A549 (cell line): ENCODE measurements around the gene ZNF423. TPM values are rescaled to one million over a fixed set of nuclear protein-coding genes. Genes with fewer than 3 reads are reported as not detected.

Experiments
- ATAC-seq, 2 experiments: fragments of 200-7000 bp in 1 of 2; fragments of >200 bp in 1 of 2; cut with Nextera tagmentation in 1 of 2; cut with Tn5 transposase in 1 of 2; 3 replicates each; pipeline versions ENCODE4 v1.8.0 to v1.9.1; 2018 to 2020; ENCODE audit warnings: mild to moderate bottlenecking in 1 of 2, moderate library complexity in 1 of 2
- CTCF ChIA-PET: fragments of 300-600 bp; sonication (Branson Sonifier 250); formaldehyde crosslinking; extraction: SDS; loops from one replicate; lab custom pipeline; 2021; ENCODE audit warnings: antibody characterized with exemption, inconsistent platforms; lab: Yijun Ruan, JAX
- POLR2A ChIA-PET: fragments of 350-600 bp; formaldehyde crosslinking; extraction: SDS; loops from one replicate; lab custom pipeline; 2021; ENCODE audit warnings: antibody characterized with exemption, inconsistent platforms; lab: Yijun Ruan, JAX
- DNase-seq, 2 experiments: peaks; one replicate each; pipeline versions ENCODE4 v3.0.0 to v3.0.0-alpha.2; 2011 to 2016; ENCODE audit warnings: low read depth in 1 of 2, low spot score in 1 of 2
- FAIRE-seq: peaks from 2 replicates; lab custom pipeline; 2011; peaks lifted over from hg19 to GRCh38; lab: Jason Lieb, UNC
- H3K27ac ChIP-seq, 2 experiments: fragments of >200 bp; sonication (Bioruptor Twin); formaldehyde crosslinking; 3 replicates each; pipeline ENCODE4 v1.5.1; 2016 to 2017
- H3K4me1 ChIP-seq: fragments of >200 bp; sonication (Bioruptor Twin); formaldehyde crosslinking; 3 replicates; pipeline ENCODE4 v1.6.1; 2016
- H3K4me2 ChIP-seq: fragments of >200 bp; sonication (Bioruptor Twin); formaldehyde crosslinking; 3 replicates; pipeline ENCODE4 v1.6.1; 2016
- H3K4me3 ChIP-seq: fragments of >200 bp; sonication (Bioruptor Twin); formaldehyde crosslinking; 3 replicates; pipeline ENCODE4 v1.5.1; 2016
- H3K9me3 ChIP-seq: fragments of >200 bp; sonication (Bioruptor Twin); formaldehyde crosslinking; 3 replicates; pipeline ENCODE4 v1.6.1; 2016
- BCL3 ChIP-seq: fragments of >200 bp; sonication (Bioruptor Twin); formaldehyde crosslinking; IDR thresholded peaks from 3 replicates; pipeline ENCODE4 v1.6.1; 2016
- BHLHE40 ChIP-seq: IDR thresholded peaks from 2 replicates; pipeline ENCODE4 v1.6.1; 2012; ENCODE audit warnings: low read depth, low read length, inconsistent platforms
- CBX2 ChIP-seq: fragments of 200-600 bp; sonication (generic); IDR thresholded peaks from 2 replicates; pipeline ENCODE4 v1.6.1; 2016; ENCODE audit warnings: low read depth, mild to moderate bottlenecking, borderline replicate concordance
- CHD2 ChIP-seq: fragments of 150-350 bp; IDR thresholded peaks from 2 replicates; pipeline ENCODE4 v1.6.1; 2014; ENCODE audit warnings: low read length; ENCODE audit not compliant: partially characterized antibody
- CHD4 ChIP-seq: fragments of 200-600 bp; sonication (generic); IDR thresholded peaks from 2 replicates; pipeline ENCODE4 v1.6.1; 2016; ENCODE audit warnings: antibody characterized with exemption, mild to moderate bottlenecking, borderline replicate concordance
- CTCF ChIP-seq: fragments of >200 bp; sonication (Bioruptor Twin); formaldehyde crosslinking; IDR thresholded peaks from 3 replicates; pipeline ENCODE4 v1.5.1; 2016
- E2F6 ChIP-seq: IDR thresholded peaks from 2 replicates; pipeline ENCODE4 v1.6.1; 2012; ENCODE audit warnings: low read depth, borderline replicate concordance
- EHF ChIP-seq: fragments of 250-450 bp; sonication (Bioruptor Pico); IDR thresholded peaks from 2 replicates; pipeline ENCODE4 v1.5.0; 2020; ENCODE audit warnings: mild to moderate bottlenecking
- ELK1 ChIP-seq: fragments of 150-350 bp; IDR thresholded peaks from 2 replicates; pipeline ENCODE4 v1.6.1; 2014; ENCODE audit warnings: low read depth, mild to moderate bottlenecking, low read length
- ESRRA ChIP-seq: fragments of 150-350 bp; IDR thresholded peaks from 2 replicates; pipeline ENCODE4 v1.6.1; 2014; ENCODE audit warnings: mild to moderate bottlenecking, low read length, borderline replicate concordance
- FOSL2 ChIP-seq, 2 experiments: fragments of 450-650 bp in 1 of 2; fragments of >200 bp in 1 of 2; sonication (Bioruptor Twin) in 1 of 2; formaldehyde crosslinking; IDR thresholded peaks; 2 replicates each; pipeline versions ENCODE4 v1.5.0 to v1.6.1; 2016 to 2020; ENCODE audit warnings: mild to moderate bottlenecking in 1 of 2, moderate library complexity in 1 of 2
- FOXS1 ChIP-seq: fragments of 250-450 bp; sonication (Bioruptor Pico); IDR thresholded peaks from 2 replicates; pipeline ENCODE4 v1.5.0; 2020; ENCODE audit warnings: mild to moderate bottlenecking, moderate library complexity
- HDAC2 ChIP-seq: fragments of 200-600 bp; sonication (generic); IDR thresholded peaks from 2 replicates; pipeline ENCODE4 v1.6.1; 2016
- HOXA7 ChIP-seq: fragments of 250-450 bp; sonication (Bioruptor Pico); IDR thresholded peaks from 2 replicates; pipeline ENCODE4 v1.5.0; 2020; ENCODE audit warnings: mild to moderate bottlenecking, moderate library complexity
- HOXB13 ChIP-seq: fragments of 250-450 bp; sonication (Bioruptor Pico); IDR thresholded peaks from 2 replicates; pipeline ENCODE4 v1.5.0; 2020; ENCODE audit warnings: low read depth, mild to moderate bottlenecking, moderate library complexity
- HOXB5 ChIP-seq: fragments of 250-450 bp; sonication (Bioruptor Pico); IDR thresholded peaks from 2 replicates; pipeline ENCODE4 v1.5.0; 2020; ENCODE audit warnings: mild to moderate bottlenecking, moderate library complexity
- KDM1A ChIP-seq: fragments of 200-600 bp; sonication (generic); IDR thresholded peaks from 2 replicates; pipeline ENCODE4 v1.6.1; 2016; ENCODE audit warnings: low read depth, mild to moderate bottlenecking
- MAFK ChIP-seq: fragments of 450-650 bp; IDR thresholded peaks from 2 replicates; pipeline ENCODE4 v1.6.1; 2014; ENCODE audit not compliant: partially characterized antibody
- MYC ChIP-seq: IDR thresholded peaks from 2 replicates; pipeline ENCODE4 v1.6.1; 2012; ENCODE audit warnings: mild to moderate bottlenecking, inconsistent platforms, low read length, improper control_type of control experiment, borderline replicate concordance
- POLR2AphosphoS2 ChIP-seq: conservative IDR thresholded peaks from 2 replicates; pipeline ENCODE4 v1.6.1; 2012; ENCODE audit warnings: low read length, improper control_type of control experiment, inconsistent platforms
- RAD21 ChIP-seq, 2 experiments: fragments of >200 bp in 1 of 2; sonication (Bioruptor Twin) in 1 of 2; formaldehyde crosslinking in 1 of 2; IDR thresholded peaks in 1 of 2; conservative IDR thresholded peaks in 1 of 2; 2 replicates in 1 of 2; 3 replicates in 1 of 2; pipeline ENCODE4 v1.6.1; 2012 to 2018; ENCODE audit warnings: inconsistent platforms in 1 of 2
- RCOR1 ChIP-seq: fragments of 150-350 bp; IDR thresholded peaks from 2 replicates; pipeline ENCODE4 v1.6.1; 2014; ENCODE audit warnings: antibody characterized with exemption, low read length, low read depth
- RNF2 ChIP-seq: fragments of 200-600 bp; sonication (generic); IDR thresholded peaks from 2 replicates; pipeline ENCODE4 v1.6.1; 2016; ENCODE audit warnings: low read depth, mild to moderate bottlenecking, antibody characterized with exemption, moderate library complexity, borderline replicate concordance
- TP53 ChIP-seq: fragments of 250-450 bp; sonication (Bioruptor Pico); IDR thresholded peaks from 2 replicates; pipeline ENCODE4 v1.5.0; 2021; ENCODE audit warnings: mild to moderate bottlenecking, moderate library complexity
- ZSCAN20 ChIP-seq: fragments of 250-450 bp; sonication (Bioruptor Pico); IDR thresholded peaks from 2 replicates; pipeline ENCODE4 v1.8.0; 2022; ENCODE audit warnings: mild to moderate bottlenecking, moderate library complexity
- WGBS: methylation state at CpG from one replicate; pipeline ENCODE4 v1.1.6; 2017; ENCODE audit errors: missing lambda C conversion rate; 5-methylcytosine and 5-hydroxymethylcytosine counted together
- polyA plus RNA-seq, 4 experiments: library from polyadenylated mRNA; depleted of rRNA in 3 of 4; stranded (reverse); fragments of >200 nt; fragmentation: RNase III in 1 of 4; extraction: RNeasy Plus Mini Kit Qiagen cat#74134 plus additional on column Dnase treatment in 1 of 4; gene quantifications; 2 replicates in 3 of 4; 3 replicates in 1 of 4; pipeline ENCODE4 v1.2.3, GENCODE V29; 2011 to 2017

The ZNF423 gene
- polyA plus RNA-seq, 2 of the 4 experiments (the other 2 are of a cell fraction), result 0.04 to 0.10 TPM

GRCh38 chr16:49698453-49698815, 157.5 kb downstream of the ZNF423 start:
- no peak overlapping the region for H3K4me2 ChIP-seq
- no peak for TF ChIP-seq ZSCAN20
- no peak for TF ChIP-seq KDM1A
- TF ChIP-seq, all 56 proteins: peak for 0
- Histone ChIP-seq H3K9me3 (no peaks in the 10 kb centered on the region), H3K4me1 (no peaks in the 10 kb centered on the region), H3K27ac (no peak overlapping the region), H3K4me3 (no peak overlapping the region)
- DNase-seq (no peak), ATAC-seq (no peak), FAIRE-seq (no peak)
- CTCF ChIA-PET, result no interaction called here
- POLR2A ChIA-PET, result no interaction called here
- WGBS, result 69% methylated on average over 26 of the region's 26 CpGs

GRCh38 chr16:49697631-49698452, 158.1 kb downstream of the ZNF423 start:
- no peak for TF ChIP-seq TP53 (CRISPR knock-in tag)
- no peak for TF ChIP-seq ELK1
- TF ChIP-seq MAFK, result no peak
- no peak for TF ChIP-seq RCOR1
- no peak for TF ChIP-seq EHF (CRISPR knock-in tag)
- no peak for TF ChIP-seq E2F6
- TF ChIP-seq BCL3, result no peak
- no peak for TF ChIP-seq FOXS1
- no peak for TF ChIP-seq HOXB13 (CRISPR knock-in tag)
- TF ChIP-seq FOSL2 (IDR thresholded peaks at IDR 0.05), result no peak
- TF ChIP-seq FOSL2 (CRISPR knock-in tag; IDR thresholded peaks at IDR 0.05), result no peak
- TF ChIP-seq, all 56 proteins: peak for 0
- ATAC-seq, result no peak
- no peak for FAIRE-seq
- ChIA-PET CTCF (no interaction called here), POLR2A (no interaction called here)
- no peak for DNase-seq
- no peak overlapping the region for H3K4me2 ChIP-seq
- H3K4me1 ChIP-seq, result no peaks in the 10 kb centered on the region
- WGBS, result 57% methylated on average over 28 of the region's 28 CpGs
- H3K9me3 ChIP-seq, result no peaks in the 10 kb centered on the region
- H3K27ac ChIP-seq, result no peak overlapping the region
- no peak overlapping the region for H3K4me3 ChIP-seq

GRCh38 chr16:49696414-49697101, 159.4 kb downstream of the ZNF423 start:
- DNase-seq, result no peak
- H3K27ac ChIP-seq, result no peak overlapping the region
- ChIA-PET POLR2A (no interaction called here), CTCF (no interaction called here)
- WGBS, result 59% methylated on average over 11 of the region's 14 CpGs
- H3K4me2 ChIP-seq, result no peak overlapping the region
- no peak overlapping the region for H3K4me3 ChIP-seq
- H3K4me1 ChIP-seq, result no peaks in the 10 kb centered on the region
- no peak for ATAC-seq
- H3K9me3 ChIP-seq, result no peaks in the 10 kb centered on the region
- no peak for FAIRE-seq
- TF ChIP-seq RAD21 (conservative IDR thresholded peaks at IDR 0.05 in 1 of 2, IDR thresholded peaks at IDR 0.05 in 1 of 2) (no peak), MYC (no peak), ZSCAN20 (no peak), RNF2 (no peak), CTCF (no peak), CHD4 (no peak), MAFK (no peak), POLR2AphosphoS2 (no peak), TP53 (CRISPR knock-in tag) (no peak), BCL3 (no peak), BHLHE40 (no peak), CBX2 (no peak), HDAC2 (no peak), ESRRA (no peak), CHD2 (no peak), HOXA7 (CRISPR knock-in tag) (no peak), HOXB5 (CRISPR knock-in tag) (no peak), KDM1A (no peak)
